Tibial artery (tissue), 4 donors: ENCODE measurements around the gene TPSB2.

Experiments
- DNase-seq, 2 donors: peaks; one replicate each; pipeline ENCODE4 v3.0.0-alpha.2; 2019
- H3K27ac ChIP-seq, 2 donors: fragments of 200-600 bp; sonication (generic) in 1 of 2; 1 replicate in 1 of 2; 2 replicates in 1 of 2; pipeline ENCODE4 v1.5.1; 2018 to 2019; ENCODE audit warnings: mild to moderate bottlenecking in 1 of 2
- H3K27me3 ChIP-seq, 2 donors: fragments of 200-600 bp; sonication (generic) in 1 of 2; one replicate each; pipeline versions ENCODE4 v1.5.1 to v1.6.0; 2016 to 2019
- H3K36me3 ChIP-seq, 3 donors: fragments of 200-600 bp; sonication (generic) in 2 of 3; one replicate each; pipeline ENCODE4 v1.5.1; 2016 to 2019; ENCODE audit warnings: mild to moderate bottlenecking in 2 of 3
- H3K4me1 ChIP-seq, 4 donors: fragments of 200-600 bp; sonication (generic) in 2 of 4; 1 replicate in 3 of 4; 2 replicates in 1 of 4; pipeline ENCODE4 v1.5.1; 2016 to 2019
- H3K4me3 ChIP-seq, 2 donors: fragments of 200-600 bp; sonication (generic) in 1 of 2; 1 replicate in 1 of 2; 2 replicates in 1 of 2; pipeline ENCODE4 v1.5.1; 2018 to 2019; ENCODE audit warnings: mild to moderate bottlenecking in 2 of 2
- H3K9me3 ChIP-seq, 3 donors: fragments of 200-600 bp; sonication (generic) in 1 of 3; one replicate each; pipeline ENCODE4 v1.5.1; 2016 to 2019
- CTCF ChIP-seq, 2 experiments: fragments of 200-600 bp in 1 of 2; fragments of 450-650 bp in 1 of 2; IDR thresholded peaks; one replicate each; pipeline ENCODE4 v1.5.1; 2017 to 2019; ENCODE audit warnings: antibody characterized with exemption in 2 of 2, mild to moderate bottlenecking in 1 of 2, moderate library complexity in 1 of 2
- intact Hi-C: fragments of 100-400 bp; cut with DNase I; formaldehyde crosslinking; loops from one replicate; pipeline ENCODE4 v1.15.0; 2023; ENCODE audit warnings: low total_unique reads

Gene TPSB2

DNA sequence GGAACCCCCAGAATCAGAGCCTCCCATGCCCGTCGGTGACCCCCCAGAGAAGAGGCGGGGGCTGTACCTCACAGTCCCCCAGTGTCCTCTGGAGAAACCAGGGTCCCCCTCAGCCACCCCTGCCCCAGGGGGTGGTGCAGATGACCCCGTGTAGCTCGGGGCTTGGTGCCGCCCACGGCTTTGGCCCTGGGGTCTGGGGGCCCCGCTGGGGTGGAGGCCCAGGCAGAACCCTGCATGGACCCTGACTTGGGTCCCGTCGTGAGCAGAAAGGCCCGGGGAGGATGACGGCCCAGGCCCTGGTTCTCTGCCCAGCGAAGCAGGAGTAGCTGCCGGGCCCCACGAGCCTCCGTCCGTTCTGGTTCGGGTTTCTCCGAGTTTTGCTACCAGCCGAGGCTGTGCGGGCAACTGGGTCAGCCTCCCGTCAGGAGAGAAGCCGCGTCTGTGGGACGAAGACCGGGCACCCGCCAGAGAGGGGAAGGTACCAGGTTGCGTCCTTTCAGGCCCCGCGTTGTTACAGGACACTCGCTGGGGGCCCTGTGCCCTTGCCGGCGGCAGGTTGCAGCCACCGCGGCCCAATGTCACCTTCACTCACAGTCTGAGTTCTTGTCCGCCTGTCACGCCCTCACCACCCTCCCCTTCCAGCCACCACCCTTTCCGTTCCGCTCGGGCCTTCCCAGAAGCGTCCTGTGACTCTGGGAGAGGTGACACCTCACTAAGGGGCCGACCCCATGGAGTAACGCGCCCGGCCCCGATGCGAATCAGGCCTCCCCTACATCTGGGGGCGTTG is 8.9 kb downstream of the TPSB2 start:
- TF ChIP-seq CTCF (IDR thresholded peaks at IDR 0.05), result no peak
- Histone ChIP-seq H3K9me3 (no peaks in the 10 kb centered on the region), H3K27ac (no peak overlapping the region), H3K27me3 (peaks cover 0 to 2% of the 10 kb centered on the region in 2 donors), H3K36me3 (peaks cover 35 to 62% (median 51%) of the 10 kb centered on the region in 3 donors), H3K4me1 (peaks cover 0 to 10% (median 4%) of the 10 kb centered on the region in 4 donors), H3K4me3 (no peak overlapping the region)
- no peak for DNase-seq
- intact Hi-C loops, result no loop called here

GRCh38 chr16:1220098-1220728 is 9.8 kb downstream of the TPSB2 start:
- no peak for TF ChIP-seq CTCF (IDR thresholded peaks at IDR 0.05)
- intact Hi-C loops, result no loop called here
- Histone ChIP-seq H3K4me3 (no peak overlapping the region), H3K9me3 (no peaks in the 10 kb centered on the region), H3K27me3 (no peaks in the 10 kb centered on the region), H3K27ac (no peak overlapping the region), H3K4me1 (peaks cover 0 to 2% (median under 1%) of the 10 kb centered on the region in 4 donors), H3K36me3 (peaks cover 44 to 70% (median 58%) of the 10 kb centered on the region in 3 donors)
- no peak for DNase-seq

DNA sequence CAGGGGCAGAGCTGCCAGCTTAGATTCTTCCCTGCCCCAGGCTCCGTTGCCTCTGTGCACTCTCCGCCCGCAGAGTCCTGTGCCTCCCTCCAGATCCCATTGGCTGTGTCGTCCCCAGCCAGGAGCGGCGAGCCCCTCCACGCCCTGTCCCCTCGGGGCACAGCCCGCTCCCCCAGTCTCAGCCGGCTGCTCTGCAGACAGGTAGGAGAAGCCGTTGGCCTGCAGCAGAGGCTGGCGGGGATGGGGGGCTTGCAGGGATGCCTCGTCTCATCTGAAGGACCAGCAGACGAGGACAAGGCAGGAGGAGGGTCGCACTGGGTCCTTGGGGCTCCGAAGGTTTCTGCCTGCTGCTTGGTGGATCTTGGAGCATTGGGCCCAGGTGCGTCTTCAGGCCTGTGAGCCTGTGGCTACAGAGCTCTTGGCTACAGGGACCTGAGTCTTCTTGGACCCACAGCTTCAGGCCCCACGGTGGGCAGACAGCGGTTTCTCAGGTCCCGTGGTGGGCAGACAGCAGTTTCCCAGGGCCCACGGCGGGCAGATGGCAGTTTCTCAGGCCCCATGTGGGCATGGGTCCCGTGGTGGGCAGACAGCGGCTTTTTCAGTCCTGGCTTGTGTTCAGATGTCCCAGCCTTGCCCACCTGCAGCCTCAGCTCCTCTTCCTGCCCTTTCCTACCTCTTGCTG is 10.9 kb downstream of the TPSB2 start:
- Histone ChIP-seq H3K4me1 (no peaks in the 10 kb centered on the region), H3K36me3 (peaks cover 55 to 82% (median 70%) of the 10 kb centered on the region in 3 donors), H3K4me3 (no peak overlapping the region), H3K27me3 (no peaks in the 10 kb centered on the region), H3K9me3 (no peaks in the 10 kb centered on the region), H3K27ac (no peak overlapping the region)
- intact Hi-C loops, result no loop called here
- DNase-seq, result no peak
- TF ChIP-seq CTCF (IDR thresholded peaks at IDR 0.05), result no peak

DNA sequence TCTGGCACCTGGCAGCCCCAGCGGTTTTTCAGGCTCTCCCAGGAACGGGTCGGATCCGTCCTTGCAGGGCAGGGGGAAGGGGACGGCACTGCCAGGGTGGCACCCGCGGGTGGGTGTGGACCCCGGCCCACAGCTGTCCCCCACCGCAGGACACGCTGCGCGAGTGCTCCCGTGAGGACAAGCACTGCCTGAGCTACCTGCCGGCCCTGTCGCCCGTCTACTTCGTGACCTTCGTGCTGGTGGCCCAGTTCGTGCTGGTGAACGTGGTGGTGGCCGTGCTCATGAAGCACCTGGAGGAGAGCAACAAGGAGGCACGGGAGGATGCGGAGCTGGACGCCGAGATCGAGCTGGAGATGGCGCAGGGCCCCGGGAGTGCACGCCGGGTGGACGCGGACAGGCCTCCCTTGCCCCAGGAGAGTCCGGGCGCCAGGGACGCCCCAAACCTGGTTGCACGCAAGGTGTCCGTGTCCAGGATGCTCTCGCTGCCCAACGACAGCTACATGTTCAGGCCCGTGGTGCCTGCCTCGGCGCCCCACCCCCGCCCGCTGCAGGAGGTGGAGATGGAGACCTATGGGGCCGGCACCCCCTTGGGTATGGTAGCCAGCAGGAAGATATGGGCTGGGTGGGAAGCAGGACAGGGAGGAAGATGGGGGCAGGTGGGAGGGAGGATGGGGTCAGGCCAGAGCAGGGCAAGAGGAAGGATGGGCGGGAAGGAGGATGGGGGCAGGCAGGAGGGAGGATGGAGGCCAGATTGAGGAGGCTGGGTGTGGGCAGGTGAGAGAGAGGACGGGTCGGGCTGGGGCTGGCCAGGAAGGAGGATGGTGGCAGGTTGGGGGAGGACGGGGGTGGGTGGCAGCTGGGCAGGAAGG is 11.7 kb downstream of the TPSB2 start:
- DNase-seq, result no peak
- Histone ChIP-seq H3K27ac (no peak overlapping the region), H3K36me3 (peaks cover 61 to 89% (median 76%) of the 10 kb centered on the region in 3 donors), H3K27me3 (no peaks in the 10 kb centered on the region), H3K9me3 (no peaks in the 10 kb centered on the region), H3K4me1 (no peaks in the 10 kb centered on the region), H3K4me3 (no peak overlapping the region)
- TF ChIP-seq CTCF (IDR thresholded peaks at IDR 0.05), result no peak
- intact Hi-C loops, result no loop called here

DNA sequence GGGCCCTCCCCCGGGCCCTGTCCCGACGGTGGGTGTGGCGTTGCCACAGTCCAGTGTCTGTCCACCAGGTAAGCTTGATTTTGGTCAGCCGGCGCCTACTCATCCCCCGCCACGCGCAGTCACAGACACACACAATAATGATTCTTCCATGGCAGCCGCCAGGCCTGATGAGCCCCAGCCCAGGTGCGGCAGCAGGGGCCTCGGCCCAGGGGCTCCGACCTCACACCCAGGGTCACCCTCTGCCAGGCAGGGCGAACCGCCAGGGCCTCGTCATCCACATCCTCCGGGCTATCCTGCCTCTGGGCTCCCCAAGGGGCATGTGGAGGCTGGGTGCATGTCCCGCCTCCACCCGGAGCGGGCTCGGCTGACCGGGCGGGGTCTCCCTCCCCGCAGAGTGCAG is 12.5 kb downstream of the TPSB2 start:
- Histone ChIP-seq H3K36me3 (peaks cover 69 to 97% (median 84%) of the 10 kb centered on the region in 3 donors), H3K27me3 (no peaks in the 10 kb centered on the region)
- intact Hi-C loops, result no loop called here

More for the DNA sequence above, 12.5 kb downstream of the TPSB2 start:
- H3K4me3 ChIP-seq, result no peak overlapping the region
- H3K4me1 ChIP-seq, result no peaks in the 10 kb centered on the region
- no peak for TF ChIP-seq CTCF (IDR thresholded peaks at IDR 0.05)
- no peak for DNase-seq
- H3K9me3 ChIP-seq, result no peaks in the 10 kb centered on the region
- H3K27ac ChIP-seq, result no peak overlapping the region
